Muscle of back (tissue), 11 donors: Measurements from ENCODE around the gene C9orf78. TPM values are rescaled to one million over a fixed set of nuclear protein-coding genes. Genes with fewer than 3 reads are reported as not detected.
A peak's percentile ranks its signal among the peaks of the same experiment; 100 is the strongest.

ENCODE experiments used
- DNase-seq, 3 donors: peaks; one replicate each; pipeline versions ENCODE4 v3.0.0 to v3.0.0-alpha.2; 2013
- polyA plus RNA-seq, 10 donors: library from polyadenylated mRNA; unstranded; fragments of 120-200 nt; gene quantifications; one replicate each; pipeline ENCODE4 v1.2.1, GENCODE V29; 2013; ENCODE audit not compliant: insufficient read length in 10 of 10

C9orf78 gene
- polyA plus RNA-seq, 10 donors = 37.3 to 59.1 (median 52.0) TPM

DNA sequence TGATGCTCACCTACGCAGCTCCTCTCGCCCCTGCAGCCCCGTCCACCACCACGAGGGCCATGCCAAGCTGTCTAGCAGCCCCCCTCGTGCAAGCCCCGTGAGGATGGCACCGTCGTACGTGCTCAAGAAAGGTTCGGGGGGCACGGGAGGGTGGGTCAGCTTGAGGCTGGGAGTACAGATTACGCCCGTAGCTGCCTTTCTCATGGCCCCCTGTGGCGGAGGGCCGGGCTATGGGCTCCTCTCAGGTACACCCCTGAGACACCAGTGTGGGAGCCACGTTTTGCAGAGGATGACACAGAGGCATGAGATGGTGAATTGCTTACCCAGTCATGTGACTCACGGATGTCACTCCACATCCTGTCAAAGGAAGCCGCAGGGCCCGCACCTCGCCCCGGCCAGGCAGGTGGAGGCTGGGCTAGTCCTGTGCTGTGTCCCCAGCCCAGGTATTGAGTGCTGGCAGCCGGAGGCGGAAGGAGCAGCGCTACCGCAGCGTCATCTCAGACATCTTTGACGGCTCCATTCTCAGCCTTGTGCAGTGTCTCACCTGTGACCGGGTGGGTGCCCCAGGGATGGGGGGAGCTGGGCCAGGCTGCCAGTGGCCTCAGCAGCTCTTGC lies 33.9 kb upstream of the C9orf78 start:
- DNase-seq = no peak

GRCh38 chr9:129868023-129868871 lies 33.2 kb upstream of the C9orf78 start:
- no peak for DNase-seq

GRCh38 chr9:129867136-129868022 lies 32.3 kb upstream of the C9orf78 start:
- DNase-seq = no peak

- peak in 1 of 3 donors; percentile 57 for DNase-seq
Observed at GRCh38 chr9:129866394-129867135, 31.5 kb upstream of the C9orf78 start.

DNA sequence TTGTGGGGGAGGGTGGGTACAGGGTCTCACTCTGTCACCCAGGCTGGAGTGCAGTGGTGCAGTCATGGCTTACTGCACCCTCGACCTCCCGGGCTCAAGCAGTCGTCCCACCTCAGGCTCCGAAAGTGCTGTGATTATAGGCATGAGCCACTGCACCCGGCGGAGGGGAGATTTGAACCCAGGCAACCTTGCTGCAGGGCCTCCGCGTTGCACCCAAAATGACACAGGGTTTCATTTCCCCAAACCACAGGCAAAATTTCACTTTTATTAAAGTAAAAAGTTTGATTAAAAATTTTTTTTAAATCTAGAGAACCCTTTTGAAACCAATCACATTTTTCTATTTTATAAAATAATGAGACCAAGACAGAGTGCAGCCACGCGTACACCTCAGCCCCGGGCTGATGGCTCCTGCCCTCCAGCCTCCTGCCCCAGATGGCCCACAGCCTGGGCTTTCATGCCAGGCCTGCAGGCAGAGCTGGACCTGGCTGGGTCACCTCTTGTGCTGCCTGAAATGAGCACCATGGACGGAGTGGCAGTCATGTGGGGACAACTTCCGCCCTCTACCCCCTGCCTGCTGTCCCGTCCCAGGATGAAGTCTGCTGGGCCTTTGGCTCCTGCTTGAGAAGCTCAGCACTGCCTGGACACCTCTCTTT lies 30.7 kb upstream of the C9orf78 start:
- DNase-seq = no peak

GRCh38 chr9:129864991-129865647 lies 30.0 kb upstream of the C9orf78 start:
- DNase-seq = no peak

- peak in 2 of 3 donors; percentile 31 to 48 for DNase-seq
Observed at GRCh38 chr9:129863059-129863690, 28.1 kb upstream of the C9orf78 start.

DNA sequence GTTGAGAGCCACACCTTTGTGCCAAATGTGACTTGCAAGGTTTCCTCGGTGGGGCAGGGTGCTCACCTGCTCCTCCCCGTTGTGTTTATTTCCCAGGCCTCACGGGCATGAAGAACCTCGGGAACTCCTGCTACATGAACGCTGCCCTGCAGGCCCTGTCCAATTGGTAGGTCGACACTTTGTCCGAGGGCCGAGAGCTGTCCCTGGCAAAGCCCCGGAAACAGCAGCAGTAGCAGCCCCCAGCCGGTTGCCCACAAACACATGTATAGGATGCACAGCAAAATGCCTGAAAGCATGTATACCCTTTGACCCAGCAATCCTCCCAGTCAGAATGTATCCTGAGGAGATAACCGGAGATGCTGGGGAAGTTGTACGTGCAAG lies 26.4 kb upstream of the C9orf78 start:
- no peak for DNase-seq

DNA sequence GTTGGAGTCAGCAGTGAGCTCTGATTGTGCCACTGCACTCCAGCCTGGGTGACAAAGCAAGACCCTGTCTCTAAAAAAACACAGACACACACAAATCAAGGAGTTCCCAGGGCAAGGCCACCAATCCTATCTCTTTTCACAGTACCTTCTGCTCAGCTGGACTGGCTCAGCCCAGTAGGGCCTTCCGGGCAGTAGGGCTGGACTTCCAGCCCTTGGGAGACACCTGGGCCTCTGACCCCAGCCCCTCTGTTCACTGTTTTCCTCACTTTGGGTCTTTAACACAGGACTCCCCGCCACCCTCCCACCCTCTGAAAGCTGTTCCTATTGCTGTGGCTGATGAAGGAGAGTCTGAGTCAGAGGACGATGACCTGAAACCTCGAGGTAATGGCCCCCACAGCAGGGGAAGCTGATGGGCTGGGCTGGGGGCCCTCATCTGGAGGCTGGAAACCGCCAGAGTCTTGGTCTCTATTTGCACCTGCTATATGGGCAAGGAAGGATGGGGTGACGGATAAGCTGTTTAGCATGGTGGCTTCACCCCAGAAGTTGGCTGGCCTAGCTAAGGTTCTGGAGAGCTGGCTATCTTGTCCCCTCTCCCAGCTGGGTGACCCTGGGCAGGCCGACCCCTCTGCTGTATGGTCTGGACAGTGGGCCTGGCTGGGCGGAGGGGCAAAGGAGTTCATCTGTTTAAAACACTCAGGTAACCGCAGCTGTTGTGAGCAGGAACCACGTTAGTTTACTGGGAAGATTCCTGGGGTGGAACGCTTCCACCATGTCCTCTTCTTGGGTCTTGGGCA lies 25.8 kb upstream of the C9orf78 start:
- no peak for DNase-seq

DNA sequence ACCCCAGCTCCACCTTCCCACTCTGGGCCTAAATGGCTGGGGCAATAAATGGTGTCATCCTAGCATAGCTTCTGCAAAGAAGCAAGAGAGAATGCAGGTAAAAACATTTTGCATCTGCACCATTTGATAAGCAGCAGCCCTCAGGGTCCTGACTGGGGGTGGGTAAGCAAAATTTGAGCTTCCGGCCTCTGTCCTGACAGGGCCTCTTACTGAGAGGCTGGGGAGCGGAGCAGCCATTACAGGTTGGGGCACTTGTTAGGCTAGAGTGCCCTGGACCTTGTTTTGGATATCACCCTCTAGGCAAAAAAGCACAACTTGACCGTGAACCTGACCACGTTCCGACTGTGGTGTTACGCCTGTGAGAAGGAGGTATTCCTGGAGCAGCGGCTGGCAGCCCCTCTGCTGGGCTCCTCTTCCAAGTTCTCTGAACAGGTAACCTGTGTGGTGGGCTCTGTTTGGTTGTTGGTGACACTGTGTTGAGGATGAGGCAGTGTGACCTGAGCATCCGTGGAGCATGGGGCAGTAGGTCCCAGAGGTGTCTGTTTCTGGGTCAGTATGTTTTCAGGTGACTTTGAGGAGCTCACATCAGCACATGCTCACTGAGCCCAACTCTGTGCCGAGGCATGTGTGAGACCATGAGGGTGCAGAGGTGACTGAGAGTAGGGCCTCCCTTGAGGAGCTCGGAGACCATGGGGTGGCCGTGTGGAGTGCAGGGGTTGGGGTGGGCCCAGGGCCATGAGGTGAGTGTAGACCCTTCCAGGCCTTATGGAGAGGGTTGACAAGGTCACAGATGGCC lies 23.3 kb upstream of the C9orf78 start:
- DNase-seq = no peak

DNA sequence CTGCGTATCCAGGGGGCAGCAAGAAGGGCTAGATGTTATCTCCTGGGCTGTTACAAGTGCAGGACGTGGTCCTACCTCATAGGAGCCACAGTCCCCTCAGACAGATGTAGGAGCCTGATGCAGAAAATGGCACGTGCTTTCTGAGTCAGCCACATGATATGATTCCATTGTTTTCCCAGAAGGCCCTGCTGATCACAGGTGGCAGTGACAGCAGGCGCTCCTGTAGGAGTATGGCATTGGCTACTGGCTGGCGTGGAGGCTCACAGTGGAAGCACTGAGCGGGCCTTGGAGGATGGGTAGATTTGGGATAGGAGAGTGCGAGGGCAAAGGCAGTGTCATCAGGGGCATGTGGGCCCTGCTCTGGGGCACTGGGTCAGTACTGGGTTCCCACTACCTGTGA lies 22.1 kb upstream of the C9orf78 start:
- no peak for DNase-seq

DNA sequence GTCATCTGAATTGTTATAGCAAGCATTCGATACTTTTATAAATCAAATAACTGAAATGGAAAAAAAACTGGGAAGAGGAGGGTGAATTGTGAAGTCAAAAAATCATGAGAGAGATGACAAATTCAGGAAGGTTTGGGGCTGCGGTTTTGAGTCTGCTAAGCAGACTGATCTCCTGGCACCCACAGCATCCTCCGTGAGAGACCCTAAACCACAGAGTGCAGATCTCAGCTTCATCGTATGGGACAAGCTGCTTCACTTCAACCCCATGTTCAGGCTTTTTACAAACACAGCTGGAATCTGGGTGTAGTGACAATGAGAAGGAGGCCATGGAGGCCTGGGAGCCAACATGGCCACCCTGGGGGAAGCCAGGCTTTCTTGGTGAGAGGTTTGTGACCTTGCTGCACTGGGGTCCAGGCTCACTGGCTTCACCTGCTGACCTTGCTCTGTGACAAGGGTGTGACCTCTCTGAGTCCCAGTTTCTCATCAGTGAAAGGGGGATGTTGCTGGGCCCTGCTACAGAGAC lies 19.6 kb upstream of the C9orf78 start:
- no peak for DNase-seq

- DNase-seq = no peak
Observed at GRCh38 chr9:129853614-129854013, 18.5 kb upstream of the C9orf78 start.

GRCh38 chr9:129852579-129852978 lies 17.5 kb upstream of the C9orf78 start:
- DNase-seq = no peak

DNA sequence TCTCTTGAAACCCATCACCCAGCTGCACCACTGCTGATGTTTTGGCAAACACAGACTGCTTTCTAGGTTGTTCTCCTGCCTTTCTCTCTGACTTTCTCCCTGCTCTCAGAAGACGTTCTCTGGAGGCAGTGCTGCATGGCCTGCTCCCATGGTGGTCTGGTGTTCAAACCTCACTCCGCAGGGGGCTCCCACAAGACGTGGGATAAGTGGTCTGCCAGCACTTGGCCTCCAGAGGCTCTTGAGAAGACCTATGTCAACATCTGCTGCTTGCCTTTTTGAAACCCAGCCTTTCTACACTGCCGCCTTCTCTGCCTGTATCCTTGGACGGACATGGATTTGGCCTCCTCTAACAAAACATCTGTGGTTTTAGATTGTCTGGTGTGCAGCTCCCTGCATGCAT lies 16.7 kb upstream of the C9orf78 start:
- DNase-seq = no peak

- no peak for DNase-seq
Observed at GRCh38 chr9:129850821-129851550, 15.9 kb upstream of the C9orf78 start.

GRCh38 chr9:129849901-129850300 lies 14.8 kb upstream of the C9orf78 start:
- DNase-seq = no peak
